Heart left ventricle (tissue), 13 donors: ENCODE results near the gene MAGEC2.

Experiments
- POLR2A ChIP-seq, 2 donors: fragments of 450-650 bp; IDR thresholded peaks; one replicate each; pipeline ENCODE4 v1.6.1; 2017; ENCODE audit warnings: antibody characterized with exemption in 2 of 2, mild to moderate bottlenecking in 2 of 2, moderate library complexity in 2 of 2
- TF ChIP-seq, protein P1 (sequence below), 12 donors: fragments of 200-600 bp; sonication (generic) in 4 of 12; IDR thresholded peaks; one replicate each; pipeline versions ENCODE4 v1.5.0 to v1.8.0; 2018 to 2022; ENCODE audit warnings: antibody characterized with exemption in 12 of 12, mild to moderate bottlenecking in 5 of 12
- donor health status: ischemic (EF 13 %, LVEDD 7.1; RV severe dilation, severe dysfunction).
- donor health status: DM: no; HTN: yes; CAD: no.
- donor health status: DM: no; HTN: no; CAD: no.
- donor health status: ischemic (EF 25% LVEDD 6.9; RV normal size, moderate dysfunction).
- donor health status: ischemic (EF 25% LVEDD 5.7; RV mildly dilated, moderate dysfunction).
- donor health status: ischemic (EF 35%, LVEDD 5.7; RV mildly dilated, moderate dysfunction).
- donor health status: nonischemic (EF 11% LVEDD 7.7; RV severe dilation, severe dysfunction).
- donor health status: DM: yes; HTN: yes; CAD: no.
- donor health status: PGD.
- donor health status: ischemic (EF 29% LVEDD 5.4; RV normal size, mild dysfunction).
- donor health status: nonischemic (EF 23%, LVEDD 6.1; RV moderate dilation, normal function).

DNA sequence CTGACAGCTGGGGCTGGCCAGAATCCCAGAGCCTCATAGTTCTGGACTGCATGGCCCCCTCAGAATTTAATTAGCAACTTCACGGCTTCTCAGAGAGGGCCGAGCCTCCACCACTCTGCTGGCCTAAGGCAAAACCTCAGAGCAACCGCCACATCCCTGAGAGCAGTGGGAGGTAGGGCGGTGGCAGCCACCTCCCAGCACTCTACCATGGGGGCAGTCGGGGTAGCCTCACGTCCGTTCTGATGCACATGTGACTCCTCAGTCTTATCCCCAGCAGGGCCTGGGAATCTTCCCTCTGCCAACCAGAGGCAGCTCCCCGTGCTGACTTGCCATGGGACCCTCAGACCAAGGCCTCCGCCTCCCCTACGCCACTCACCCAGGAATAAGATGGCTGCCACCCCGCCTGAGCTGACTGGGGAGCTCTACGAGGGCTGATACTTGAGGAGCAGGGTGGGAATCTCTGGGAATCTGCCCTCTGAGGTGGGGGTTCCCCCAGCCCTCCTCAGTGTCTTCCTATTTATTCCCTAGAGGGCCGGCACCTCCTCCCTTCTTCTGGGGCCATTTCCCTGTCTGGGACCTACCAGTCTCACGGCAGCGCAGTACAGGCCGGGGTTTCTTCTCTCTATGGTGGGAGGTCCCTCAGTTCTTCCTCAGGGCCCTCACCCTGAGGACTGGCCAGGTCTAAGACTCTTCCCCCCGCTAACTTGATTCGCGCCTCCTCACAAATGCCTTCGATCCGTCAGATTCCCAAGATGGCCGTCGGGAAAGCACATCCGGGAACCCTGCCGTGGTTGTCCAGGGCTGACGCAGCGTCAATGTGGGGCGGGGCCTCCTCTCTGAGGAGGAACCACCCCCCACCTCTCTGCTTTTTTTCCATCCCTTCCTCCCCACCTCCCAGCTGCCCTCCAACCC is at the start of gene MAGEC2:
- TF ChIP-seq, protein P1, sequence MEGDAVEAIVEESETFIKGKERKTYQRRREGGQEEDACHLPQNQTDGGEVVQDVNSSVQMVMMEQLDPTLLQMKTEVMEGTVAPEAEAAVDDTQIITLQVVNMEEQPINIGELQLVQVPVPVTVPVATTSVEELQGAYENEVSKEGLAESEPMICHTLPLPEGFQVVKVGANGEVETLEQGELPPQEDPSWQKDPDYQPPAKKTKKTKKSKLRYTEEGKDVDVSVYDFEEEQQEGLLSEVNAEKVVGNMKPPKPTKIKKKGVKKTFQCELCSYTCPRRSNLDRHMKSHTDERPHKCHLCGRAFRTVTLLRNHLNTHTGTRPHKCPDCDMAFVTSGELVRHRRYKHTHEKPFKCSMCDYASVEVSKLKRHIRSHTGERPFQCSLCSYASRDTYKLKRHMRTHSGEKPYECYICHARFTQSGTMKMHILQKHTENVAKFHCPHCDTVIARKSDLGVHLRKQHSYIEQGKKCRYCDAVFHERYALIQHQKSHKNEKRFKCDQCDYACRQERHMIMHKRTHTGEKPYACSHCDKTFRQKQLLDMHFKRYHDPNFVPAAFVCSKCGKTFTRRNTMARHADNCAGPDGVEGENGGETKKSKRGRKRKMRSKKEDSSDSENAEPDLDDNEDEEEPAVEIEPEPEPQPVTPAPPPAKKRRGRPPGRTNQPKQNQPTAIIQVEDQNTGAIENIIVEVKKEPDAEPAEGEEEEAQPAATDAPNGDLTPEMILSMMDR (IDR thresholded peaks at IDR 0.05): no peak
- no peak for TF ChIP-seq POLR2A (IDR thresholded peaks at IDR 0.05)
